H1 (cell line): Measurements from ENCODE around the gene MLYCD. TPM values are rescaled to one million over a fixed set of nuclear protein-coding genes. Genes with fewer than 3 reads are reported as not detected.
A peak's percentile ranks its signal among the peaks of the same experiment; 100 is the strongest.

ENCODE experiments used
- CTCF ChIA-PET: fragments of 300-600 bp; sonication (Branson Sonifier 250); formaldehyde crosslinking; loops from one replicate; lab custom pipeline; 2021; ENCODE audit not compliant: partially characterized antibody; lab: Charles Lee
- POLR2A ChIA-PET: fragments of 300-600 bp; sonication (Branson Sonifier 250); formaldehyde crosslinking; loops from one replicate; lab custom pipeline; 2021; ENCODE audit warnings: inconsistent platforms; ENCODE audit not compliant: partially characterized antibody; lab: Charles Lee
- DNase-seq, 2 experiments: peaks; one replicate each; pipeline versions ENCODE4 v3.0.0 to v3.0.0-alpha.2; 2010 to 2022; ENCODE audit warnings: low spot score in 2 of 2, low read depth in 1 of 2, mixed read lengths in 1 of 2
- FAIRE-seq: peaks from 2 replicates; lab custom pipeline; 2011; peaks lifted over from hg19 to GRCh38; lab: Jason Lieb, UNC
- H2AFZ ChIP-seq: 2 replicates; pipeline ENCODE4 v1.8.1; 2012; ENCODE audit warnings: low read length, inconsistent platforms
- H2AK5ac ChIP-seq: 2 replicates; pipeline ENCODE4 v1.6.1; 2013; ENCODE audit warnings: low read depth, low read length
- H2BK120ac ChIP-seq: replicated peaks from 2 replicates; pipeline ENCODE3; 2013; ENCODE audit warnings: low read depth, low read length, inconsistent platforms
- H2BK12ac ChIP-seq: 2 replicates; pipeline ENCODE4 v1.6.1; 2013; ENCODE audit warnings: low read depth, low read length
- H2BK15ac ChIP-seq: 2 replicates; pipeline ENCODE4 v1.6.1; 2013; ENCODE audit warnings: low read length
- H2BK20ac ChIP-seq: 2 replicates; pipeline ENCODE4 v1.6.1; 2013; ENCODE audit warnings: low read length
- H2BK5ac ChIP-seq: 2 replicates; pipeline ENCODE4 v1.6.1; 2013; ENCODE audit warnings: low read depth, low read length
- H3K14ac ChIP-seq: 2 replicates; pipeline ENCODE4 v1.6.1; 2013; ENCODE audit warnings: inconsistent platforms; ENCODE audit not compliant: insufficient read length
- H3K18ac ChIP-seq: 2 replicates; pipeline ENCODE4 v1.6.1; 2013; ENCODE audit warnings: low read length; ENCODE audit errors: extremely low read depth
- H3K23ac ChIP-seq: 2 replicates; pipeline ENCODE4 v1.6.1; 2013; ENCODE audit warnings: inconsistent platforms; ENCODE audit not compliant: insufficient read length
- H3K23me2 ChIP-seq: 2 replicates; pipeline ENCODE4 v1.6.1; 2013; ENCODE audit warnings: low read depth, low read length
- H3K27ac ChIP-seq: 2 replicates; pipeline ENCODE4 v1.6.1; 2011; ENCODE audit warnings: low read depth, low read length, inconsistent platforms
- H3K27me3 ChIP-seq, 4 experiments: replicated peaks in 1 of 4; 1 replicate in 1 of 4; 2 replicates in 3 of 4; pipeline versions ENCODE4 v1.6.1 to v1.8.1; 2011 to 2013; ENCODE audit warnings: low read length in 3 of 4, mild to moderate bottlenecking in 3 of 4, inconsistent platforms in 2 of 4, mixed read lengths in 2 of 4, moderate library complexity in 1 of 4; ENCODE audit not compliant: control insufficient read depth in 3 of 4, insufficient read depth in 3 of 4; ENCODE audit errors: extremely low read depth in 1 of 4
- H3K36me3 ChIP-seq, 4 experiments: 2 replicates each; pipeline versions ENCODE4 v1.6.1 to v1.8.1; 2011 to 2013; ENCODE audit warnings: mild to moderate bottlenecking in 4 of 4, low read length in 3 of 4, moderate library complexity in 2 of 4, control low read depth in 1 of 4, inconsistent platforms in 1 of 4; ENCODE audit not compliant: insufficient read depth in 4 of 4, control insufficient read depth in 2 of 4
- H3K4ac ChIP-seq: replicated peaks from 2 replicates; pipeline ENCODE3; 2013; ENCODE audit warnings: low read length, low read depth, mixed read lengths, inconsistent platforms; ENCODE audit not compliant: insufficient read length
- H3K4me1 ChIP-seq, 4 experiments: replicated peaks in 1 of 4; 1 replicate in 1 of 4; 2 replicates in 3 of 4; pipeline versions ENCODE4 v1.6.1 to v1.8.1; 2011 to 2013; ENCODE audit warnings: low read length in 3 of 4, inconsistent platforms in 2 of 4, mixed read lengths in 1 of 4; ENCODE audit not compliant: insufficient read depth in 4 of 4, control insufficient read depth in 3 of 4
- H3K4me2 ChIP-seq, 2 experiments: 2 replicates each; pipeline versions ENCODE4 v1.6.1 to v1.8.1; 2011 to 2013; ENCODE audit warnings: low read depth in 2 of 2, low read length in 2 of 2, control low read depth in 1 of 2, inconsistent platforms in 1 of 2, mild to moderate bottlenecking in 1 of 2; ENCODE audit not compliant: insufficient read depth in 1 of 2
- H3K4me3 ChIP-seq, 4 experiments: fragments of 200-600, 300-600 bp in 1 of 4; sonication (generic), shearing (Covaris generic), sonication (Bioruptor Twin) in 1 of 4; 2 replicates each; pipeline versions ENCODE4 v1.5.1 to v1.8.1; 2011 to 2016; ENCODE audit warnings: low read length in 4 of 4, low read depth in 3 of 4, control low read depth in 2 of 4, inconsistent platforms in 2 of 4, mild to moderate bottlenecking in 2 of 4, mixed read lengths in 1 of 4, moderate library complexity in 1 of 4; ENCODE audit not compliant: insufficient read depth in 2 of 4; ENCODE audit errors: extremely low read depth in 1 of 4
- H3K56ac ChIP-seq: replicated peaks from 2 replicates; pipeline ENCODE3; 2013; ENCODE audit warnings: low read depth, mild to moderate bottlenecking, mixed read lengths, low read length, inconsistent platforms; ENCODE audit not compliant: insufficient read length
- H3K79me1 ChIP-seq: 2 replicates; pipeline ENCODE4 v1.6.1; 2013; ENCODE audit warnings: low read depth, low read length, control low read depth
- H3K79me2 ChIP-seq, 2 experiments: 2 replicates each; pipeline versions ENCODE4 v1.6.1 to v1.8.1; 2012 to 2013; ENCODE audit warnings: low read length in 2 of 2, mild to moderate bottlenecking in 2 of 2, inconsistent platforms in 1 of 2; ENCODE audit not compliant: insufficient read depth in 2 of 2, control insufficient read depth in 1 of 2
- H3K9ac ChIP-seq, 4 experiments: replicated peaks in 1 of 4; 1 replicate in 1 of 4; 2 replicates in 3 of 4; pipeline versions ENCODE4 v1.6.1 to v1.8.1; 2011 to 2013; ENCODE audit warnings: low read depth in 3 of 4, low read length in 3 of 4, control low read depth in 2 of 4, mild to moderate bottlenecking in 2 of 4, moderate library complexity in 2 of 4, inconsistent platforms in 1 of 4; ENCODE audit errors: extremely low read depth in 1 of 4
- H3K9me3 ChIP-seq, 2 experiments: 2 replicates each; pipeline versions ENCODE4 v1.6.1 to v1.8.1; 2012 to 2013; ENCODE audit warnings: mild to moderate bottlenecking in 2 of 2, moderate library complexity in 2 of 2, control low read depth in 1 of 2, inconsistent platforms in 1 of 2, low read depth in 1 of 2, low read length in 1 of 2, mixed read lengths in 1 of 2; ENCODE audit not compliant: insufficient read depth in 2 of 2
- H4K20me1 ChIP-seq, 2 experiments: replicated peaks in 1 of 2; 2 replicates each; pipeline versions ENCODE3 to v1.8.1; 2011 to 2013; ENCODE audit warnings: inconsistent platforms in 2 of 2, low read length in 2 of 2, mild to moderate bottlenecking in 1 of 2; ENCODE audit not compliant: insufficient read depth in 2 of 2, control insufficient read depth in 1 of 2
- H4K5ac ChIP-seq: 2 replicates; pipeline ENCODE4 v1.6.1; 2013; ENCODE audit warnings: low read length, low read depth, mixed read lengths, inconsistent platforms; ENCODE audit not compliant: insufficient read length
- H4K8ac ChIP-seq: 2 replicates; pipeline ENCODE4 v1.8.0; 2013; ENCODE audit warnings: mild to moderate bottlenecking, moderate library complexity, low read length, inconsistent platforms; ENCODE audit not compliant: insufficient read depth; ENCODE audit errors: extremely low read depth
- H4K91ac ChIP-seq: replicated peaks from 2 replicates; pipeline ENCODE3; 2013; ENCODE audit warnings: low read length, mixed read lengths, inconsistent platforms; ENCODE audit not compliant: insufficient read length
- CEBPB ChIP-seq: IDR thresholded peaks from 2 replicates; pipeline ENCODE4 v1.6.1; 2012; ENCODE audit warnings: low read depth, low read length
- CHD2 ChIP-seq: IDR thresholded peaks from 2 replicates; pipeline ENCODE4 v1.6.1; 2012; ENCODE audit warnings: low read length, improper control_type of control experiment
- KDM5A ChIP-seq: fragments of 200-600 bp; IDR thresholded peaks from 2 replicates; pipeline ENCODE4 v1.7.1; 2012; ENCODE audit warnings: mild to moderate bottlenecking, low read length, inconsistent platforms, mixed read lengths
- TEAD4 ChIP-seq: IDR thresholded peaks from 2 replicates; pipeline ENCODE4 v1.6.1; 2012; ENCODE audit warnings: low read depth, low read length, inconsistent platforms, mixed read lengths
- WGBS, 2 experiments: shearing (Covaris generic) in 1 of 2; methylation state at CpG; one replicate each; pipeline versions ENCODE4 v1.1.6 to v1.1.7; 2013 to 2015; ENCODE audit warnings: low lambda C conversion rate in 2 of 2, mixed read lengths in 2 of 2, inconsistent platforms in 1 of 2, low coverage in 1 of 2, missing lambda C conversion rate in 1 of 2; ENCODE audit not compliant: insufficient replicate concordance in 2 of 2, insufficient coverage in 1 of 2, insufficient read length in 1 of 2; ENCODE audit errors: extremely low coverage in 1 of 2, missing lambda C conversion rate in 1 of 2; 5-methylcytosine and 5-hydroxymethylcytosine counted together
- polyA plus RNA-seq, 7 experiments: library from polyadenylated mRNA; depleted of rRNA in 3 of 7; stranded (reverse) in 5 of 7; unstranded in 2 of 7; fragments of >200 nt in 5 of 7; fragments of 200-250 nt in 2 of 7; gene quantifications; 1 replicate in 5 of 7; 2 replicates in 1 of 7; 4 replicates in 1 of 7; pipeline versions ENCODE4 v1.2.1 to v1.2.3, GENCODE V29; 2011 to 2013; ENCODE audit warnings: missing spikeins in 2 of 7, mixed read lengths in 2 of 7
- total RNA-seq: library from RNA; stranded (reverse); fragmentation: NEBNext Ultra II Directional; extraction: Animal tissue kit (Norgen Biotek cat#: 25700); gene quantifications from 2 replicates; pipeline ENCODE4 v1.2.1, GENCODE V29; 2021

MLYCD gene
- total and polyA plus RNA-seq, 2 of the 8 experiments (the other 6 are each of a cell fraction or from before 2014, with no cell fraction given), result 3.7 to 7.0 TPM

DNA sequence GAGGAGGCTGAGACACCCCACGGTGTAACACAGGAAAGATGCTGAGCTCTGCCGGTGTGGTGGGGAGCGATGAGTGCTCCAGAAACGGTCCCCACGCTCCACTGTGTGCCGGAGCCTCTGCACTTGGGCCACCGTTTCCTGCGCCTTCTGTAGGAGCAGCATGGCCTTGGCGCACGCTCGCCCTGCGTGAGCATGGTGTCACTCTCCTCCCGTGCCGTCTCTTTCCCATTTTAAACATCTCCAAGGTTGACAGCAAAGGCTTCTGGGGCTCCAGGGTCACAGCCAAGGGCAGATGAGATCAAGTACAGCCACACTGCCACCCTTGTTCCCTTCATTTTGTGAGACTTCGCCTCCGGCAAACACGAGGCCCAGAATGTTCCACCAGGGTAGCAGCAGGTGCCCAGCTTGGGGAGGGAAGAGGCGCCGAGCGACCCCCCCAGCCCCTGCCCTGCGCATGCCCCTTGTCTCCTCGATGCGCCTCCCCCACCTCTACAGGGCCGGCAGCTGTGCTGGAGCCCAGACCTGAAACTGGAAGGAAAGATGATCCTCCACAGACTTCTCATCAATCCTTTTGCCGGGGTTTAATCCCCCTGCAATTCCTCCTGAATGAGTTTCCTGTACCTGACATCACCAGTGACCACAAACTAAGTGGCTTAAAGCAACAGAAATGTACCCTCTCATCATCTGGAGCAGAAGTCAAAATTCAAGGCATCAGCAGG is 34.2 kb downstream of the MLYCD start:
- Histone ChIP-seq H3K9ac (no peak overlapping the region), H2BK15ac (no peak overlapping the region), H4K91ac (no peak overlapping the region), H3K4me1 (no peaks in the 10 kb centered on the region), H3K9me3 (no peaks in the 10 kb centered on the region), H3K4me2 (no peak overlapping the region), H4K20me1 (no peaks in the 10 kb centered on the region), H3K23me2 (no peaks in the 10 kb centered on the region), H3K14ac (no peak overlapping the region), H2BK120ac (no peak overlapping the region), H4K8ac (no peak overlapping the region), H3K27ac (no peak overlapping the region), H3K79me2 (no peaks in the 10 kb centered on the region), H3K56ac (no peak overlapping the region), H2BK20ac (no peak overlapping the region), H3K18ac (no peak overlapping the region), H3K4me3 (no peak overlapping the region), H3K27me3 (no peaks in the 10 kb centered on the region; a peak in 1 of 7 replicates), H3K4ac (no peak overlapping the region), H4K5ac (no peak overlapping the region), H3K36me3 (no peaks in the 10 kb centered on the region), H3K23ac (no peak overlapping the region), H3K79me1 (no peaks in the 10 kb centered on the region), H2BK5ac (no peak overlapping the region), H2AFZ (no peak overlapping the region), H2AK5ac (no peak overlapping the region), H2BK12ac (0 out of 2 replicates have a peak overlapping the region, but pooled peaks have one; percentile 39)
- TF ChIP-seq CEBPB, result no peak
- no peak for TF ChIP-seq TEAD4
- TF ChIP-seq CHD2, result no peak
- no peak for TF ChIP-seq KDM5A
- CTCF ChIA-PET, result interaction anchor here (1.4 to 1.6 kb wide), 2 partner anchors 47 to 88 kb away, joined by 3 to 6 read pairs; no protein-coding TSS in a partner anchor
- 91% methylated on average over 22 of the region's 25 CpGs; no CpG with 5 or more reads in 1 of the 2 experiments for WGBS, 2 experiments
- POLR2A ChIA-PET, result interaction anchor here (1.4 kb wide), 1 partner anchor 17 kb away, joined by 4 read pairs; no protein-coding TSS in a partner anchor
- FAIRE-seq (no peak), DNase-seq (no peak)
